ENCODE results near the gene TBX21.

Gene TBX21

DNA sequence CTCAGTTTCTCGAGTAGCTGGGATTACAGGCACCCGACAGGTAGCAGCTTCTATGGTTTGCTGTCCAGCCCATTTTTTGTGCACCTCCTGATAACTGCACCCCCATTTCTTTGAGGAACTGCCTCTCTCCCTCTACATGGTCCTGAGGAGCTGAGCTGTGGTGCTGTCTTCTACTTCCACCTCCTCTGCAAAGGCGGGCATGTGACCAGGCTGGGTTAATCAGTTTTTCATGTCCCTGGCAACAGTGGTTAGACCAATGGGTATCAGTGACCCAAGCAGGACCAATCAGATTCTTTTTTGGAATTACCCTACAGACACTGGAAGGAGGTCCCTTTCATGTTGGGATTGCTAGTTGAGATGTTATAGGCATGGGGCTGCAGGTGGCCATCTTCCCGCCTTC, 41.3 kb downstream of the TBX21 start:
- no peak for DNase-seq

GRCh38 chr17:47774987-47775580, 42.0 kb downstream of the TBX21 start:
- DNase-seq: no peak

DNA sequence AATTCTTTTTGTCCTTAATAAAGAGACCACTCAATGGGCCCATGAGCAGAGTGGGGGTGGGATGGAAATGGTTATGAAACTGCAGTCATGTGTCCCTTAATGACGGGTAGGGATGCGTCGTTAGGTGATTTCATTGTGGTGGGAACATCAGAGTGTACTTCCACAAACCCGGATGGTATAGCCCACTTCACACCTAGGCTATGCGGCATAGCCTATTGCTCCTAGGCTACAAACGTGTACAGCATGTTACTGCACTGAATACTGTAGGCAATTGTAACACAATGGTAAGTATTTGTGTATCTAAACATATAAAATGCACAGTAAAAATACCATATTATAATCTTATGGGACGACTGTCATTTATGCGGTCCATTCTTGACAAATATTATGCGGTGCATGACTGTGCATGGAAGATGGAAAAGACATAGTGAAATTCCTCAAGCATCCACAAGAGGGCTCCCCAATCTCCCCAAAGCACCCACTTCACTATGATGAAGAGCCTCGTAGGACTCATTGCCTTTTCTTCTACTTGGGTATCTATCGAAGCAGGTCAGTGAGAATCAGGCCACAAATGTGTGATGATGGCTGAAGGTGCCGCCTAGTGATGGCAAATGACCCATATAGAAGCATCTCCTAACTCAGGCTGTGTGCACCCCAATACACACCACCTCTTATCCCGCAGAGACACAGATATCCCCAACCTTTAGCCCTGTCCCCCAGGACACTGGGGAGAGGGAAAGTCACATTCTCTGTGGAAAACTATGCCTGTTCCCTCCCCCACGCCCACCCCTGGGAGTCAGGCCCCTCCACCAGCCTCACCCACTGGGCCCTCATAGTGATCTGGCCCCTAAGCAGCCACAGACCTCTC, 43.5 kb downstream of the TBX21 start:
- DNase-seq: no peak

DNA sequence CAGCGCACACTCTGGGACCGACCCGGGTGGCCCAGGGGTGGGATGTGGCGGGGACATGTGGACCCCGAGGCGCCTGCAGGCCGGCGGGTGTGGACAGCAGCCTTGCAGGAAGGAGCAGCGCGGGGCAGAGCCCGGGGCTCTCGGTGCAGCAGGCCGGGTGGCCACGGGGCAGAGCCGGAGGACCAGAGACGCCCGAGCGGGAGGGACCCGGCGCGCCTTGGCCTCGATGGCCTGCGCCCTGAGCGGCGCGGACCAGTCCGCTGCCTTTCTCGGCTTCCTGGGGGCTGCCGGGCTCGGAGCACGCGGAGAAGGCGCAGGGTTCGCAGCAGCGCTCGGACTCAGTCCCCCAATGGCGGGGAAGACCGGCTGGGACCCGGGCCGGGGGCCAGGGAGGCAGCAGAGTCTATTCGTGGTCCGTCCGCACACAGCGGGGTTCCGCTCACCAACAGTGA, 45.2 kb downstream of the TBX21 start:
- no peak for DNase-seq

DNA sequence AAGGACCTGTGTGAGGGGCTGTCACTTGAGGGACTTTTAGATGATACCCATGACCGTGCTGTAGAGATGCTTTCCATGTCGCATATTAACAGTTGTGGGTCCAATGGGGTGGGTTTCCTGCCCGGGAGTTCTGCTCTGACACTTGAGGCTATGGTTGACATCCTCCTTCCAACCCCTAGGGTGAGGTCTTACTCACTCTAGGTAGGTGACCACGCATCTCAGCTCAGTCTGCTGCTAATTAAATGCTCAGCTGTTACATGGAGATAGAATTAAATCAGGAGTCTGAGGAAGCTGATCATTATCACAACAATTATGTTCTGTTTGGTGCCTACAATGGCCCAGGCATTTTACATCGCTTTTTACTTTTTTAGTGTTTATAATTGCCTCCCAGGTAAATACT, 48.4 kb downstream of the TBX21 start:
- no peak for DNase-seq

- no peak for DNase-seq
Measured at GRCh38 chr17:47785538-47786123, 52.6 kb downstream of the TBX21 start.

GRCh38 chr17:47789611-47790561, 56.9 kb downstream of the TBX21 start:
- peak; percentile 55 for DNase-seq

- no peak for DNase-seq
Measured at GRCh38 chr17:47791025-47791424, 58.0 kb downstream of the TBX21 start.

DNA sequence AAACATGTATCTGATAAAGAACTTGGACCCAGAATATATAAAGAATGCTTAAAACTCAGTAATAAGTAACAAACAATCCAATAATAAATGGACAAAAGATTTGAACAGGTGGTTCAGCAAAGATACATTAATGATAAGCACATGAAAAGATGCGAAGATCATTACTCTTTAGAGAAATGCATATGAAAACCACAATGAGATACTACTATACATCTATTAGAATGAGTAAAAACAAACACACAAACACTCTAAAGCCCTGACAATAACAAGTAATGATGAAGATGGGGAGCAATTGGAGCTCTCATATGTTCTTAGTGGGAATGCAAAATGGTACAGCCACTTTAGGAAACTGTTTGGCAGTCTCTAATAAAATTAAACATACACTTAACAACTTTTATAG, 59.4 kb downstream of the TBX21 start:
- no peak for DNase-seq

DNA sequence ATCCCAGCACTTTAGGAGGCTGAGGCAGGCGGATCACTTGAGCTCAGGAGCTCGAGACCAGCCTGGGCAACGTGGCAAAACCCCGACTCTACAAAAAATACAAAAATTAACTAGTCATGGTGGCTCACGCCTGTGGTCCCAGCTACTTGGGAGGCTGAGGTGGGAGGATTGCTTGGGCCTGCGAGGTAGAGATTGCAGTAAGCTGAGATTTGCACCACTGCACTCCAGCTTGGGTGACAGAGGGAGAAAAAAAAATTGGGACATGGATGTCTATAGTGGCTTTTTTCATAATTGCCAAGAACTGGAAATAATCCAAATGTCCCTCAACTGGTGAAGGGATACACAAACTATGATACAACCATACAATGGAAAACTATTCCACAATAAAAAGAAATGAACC, 59.9 kb downstream of the TBX21 start:
- no peak for DNase-seq
